CD4-positive, CD25-positive, alpha-beta regulatory T cell (primary cell): Measurements from ENCODE around the gene ABHD18. TPM values are rescaled to one million over a fixed set of nuclear protein-coding genes. Genes with fewer than 3 reads are reported as not detected.
"Not testable (repeated sequence)": the region's sequence is repeated elsewhere in the genome, so short reads cannot be mapped to it uniquely, and the experiment has no call there.

Source experiments
- ATAC-seq, 2 donors: fragments of 150-1000 bp; cut with Tn5 transposase; one replicate each; pipeline ENCODE4 v1.10.0; 2021; ENCODE audit warnings: low read depth in 2 of 2, moderate number of reproducible peaks in 2 of 2, moderate library complexity in 1 of 2
- DNase-seq, 3 donors: peaks; one replicate each; pipeline versions ENCODE4 v3.0.0 to v3.0.0-alpha.2; 2012 to 2022; ENCODE audit warnings: mixed read lengths in 1 of 3
- H3K27ac ChIP-seq: one replicate; pipeline ENCODE4 v1.7.0; 2013; ENCODE audit warnings: mild to moderate bottlenecking, low read length; ENCODE audit not compliant: insufficient read depth, poor library complexity, severe bottlenecking
- H3K27me3 ChIP-seq: one replicate; pipeline ENCODE4 v1.7.0; 2013; ENCODE audit warnings: low read length; ENCODE audit not compliant: control insufficient read depth, insufficient read depth
- H3K36me3 ChIP-seq: one replicate; pipeline ENCODE4 v1.7.0; 2013; ENCODE audit warnings: mild to moderate bottlenecking, low read length, moderate library complexity; ENCODE audit not compliant: control insufficient read depth, insufficient read depth
- H3K4me1 ChIP-seq: 2 replicates; pipeline ENCODE4 v1.7.0; 2013; ENCODE audit warnings: mild to moderate bottlenecking, low read length; ENCODE audit not compliant: insufficient read depth, control insufficient read depth, poor library complexity, severe bottlenecking
- H3K4me3 ChIP-seq: one replicate; pipeline ENCODE4 v1.7.0; 2013; ENCODE audit warnings: low read depth, mild to moderate bottlenecking, low read length, moderate library complexity
- H3K9me3 ChIP-seq, 2 experiments: 1 replicate in 1 of 2; 2 replicates in 1 of 2; pipeline ENCODE4 v1.7.0; 2013; ENCODE audit warnings: low read length in 2 of 2, mild to moderate bottlenecking in 1 of 2, moderate library complexity in 1 of 2; ENCODE audit not compliant: control insufficient read depth in 2 of 2
- H3K27ac Mint-ChIP-seq, 3 donors: one replicate each; pipeline ENCODE4 v1.8.0; 2020 to 2022; ENCODE audit warnings: mild to moderate bottlenecking in 3 of 3, mixed read lengths in 3 of 3, moderate library complexity in 2 of 3
- H3K27me3 Mint-ChIP-seq: one replicate; pipeline ENCODE4 v1.8.0; 2022; ENCODE audit warnings: mild to moderate bottlenecking, mixed read lengths
- H3K36me3 Mint-ChIP-seq: one replicate; pipeline ENCODE4 v1.8.0; 2020; ENCODE audit warnings: mixed read lengths
- H3K4me1 Mint-ChIP-seq, 4 donors: one replicate each; pipeline ENCODE4 v1.8.0; 2020 to 2022; ENCODE audit warnings: mixed read lengths in 4 of 4, mild to moderate bottlenecking in 1 of 4
- H3K4me3 Mint-ChIP-seq, 4 donors: one replicate each; pipeline ENCODE4 v1.8.0; 2020 to 2022; ENCODE audit warnings: mild to moderate bottlenecking in 4 of 4, mixed read lengths in 4 of 4, moderate library complexity in 3 of 4
- H3K9me3 Mint-ChIP-seq, 7 donors: one replicate each; pipeline ENCODE4 v1.8.0; 2020 to 2022; ENCODE audit warnings: mixed read lengths in 7 of 7, mild to moderate bottlenecking in 3 of 7, moderate library complexity in 2 of 7
- polyA plus RNA-seq, 4 donors: library from polyadenylated mRNA; unstranded; fragments of 300-500 nt; fragmentation: Illumina TruSeq; gene quantifications; one replicate each; pipeline ENCODE4 v1.2.3, GENCODE V29; 2021
- total RNA-seq: library from RNA; stranded (reverse); gene quantifications from one replicate; pipeline ENCODE4 v1.2.3, GENCODE V29; 2022

Gene ABHD18
- total and polyA plus RNA-seq, 5 donors from 2014 or later: 10.9 to 22.7 (median 12.7) TPM

GRCh38 chr4:127968586-127968985 lies 3.4 kb downstream of the ABHD18 start:
- H3K4me3 ChIP-seq: no peak overlapping the region
- no peak for ATAC-seq
- Mint-ChIP-seq H3K36me3 (peaks cover 3% of the 10 kb centered on the region), H3K27me3 (no peaks in the 10 kb centered on the region), H3K9me3 (no peaks in the 10 kb centered on the region), H3K4me1 (peaks cover 16 to 49% (median 28%) of the 10 kb centered on the region in 4 donors), H3K4me3 (peak overlapping the region in 1 of 4 donors; percentile 62), H3K27ac (peak overlapping the region; percentile 5 to 57 (median 20))
- H3K27me3 ChIP-seq: no peaks in the 10 kb centered on the region
- H3K4me1 ChIP-seq: peaks cover 22% of the 10 kb centered on the region
- no peak overlapping the region for H3K27ac ChIP-seq
- peaks cover 20% of the 10 kb centered on the region for H3K36me3 ChIP-seq
- peak in 1 of 3 donors; percentile 60 for DNase-seq
- H3K9me3 ChIP-seq: no peaks in the 10 kb centered on the region

GRCh38 chr4:127970925-127971324 lies 5.7 kb downstream of the ABHD18 start:
- H3K27ac ChIP-seq, H3K9me3 Mint-ChIP-seq, H3K9me3 ChIP-seq, H3K27ac Mint-ChIP-seq, H3K4me3 ChIP-seq, H3K27me3 Mint-ChIP-seq, DNase-seq, ATAC-seq, H3K4me3 Mint-ChIP-seq, H3K27me3 ChIP-seq: not testable (repeated sequence)
- peaks cover 21 to 46% (median 31%) of the 10 kb centered on the region in 4 donors for H3K4me1 Mint-ChIP-seq
- peaks cover 12% of the 10 kb centered on the region for H3K36me3 Mint-ChIP-seq
- H3K4me1 ChIP-seq: peaks cover 23% of the 10 kb centered on the region
- H3K36me3 ChIP-seq: peaks cover 23% of the 10 kb centered on the region

DNA sequence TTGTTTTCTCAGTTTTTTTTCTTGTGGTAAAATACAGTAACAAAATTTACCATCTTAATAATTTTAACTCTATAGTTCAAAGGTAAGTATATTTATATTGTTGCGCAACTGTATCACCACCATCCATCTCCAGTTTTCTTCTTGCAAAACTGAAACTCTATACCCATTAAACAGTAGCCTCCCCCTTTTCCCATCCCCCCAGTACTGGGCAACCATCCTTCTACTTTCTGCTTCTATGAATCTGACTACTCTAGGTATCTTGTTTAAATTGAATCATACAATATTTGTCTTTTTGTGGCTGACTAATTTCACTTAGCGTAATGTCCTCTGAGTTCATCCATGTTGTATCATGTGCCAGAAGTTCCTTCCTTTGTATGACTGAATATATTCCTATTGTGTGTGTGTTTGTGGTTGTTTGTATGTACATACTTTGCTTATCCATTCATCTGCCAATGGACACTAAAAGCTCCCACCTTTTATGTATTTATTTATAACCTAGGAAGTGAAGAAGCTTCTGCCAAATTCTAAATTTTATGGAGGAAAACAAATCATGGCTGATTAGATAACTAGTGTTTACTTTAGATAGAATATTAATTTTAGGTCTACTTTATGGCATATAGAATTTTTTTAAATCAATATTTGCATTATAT lies 10.0 kb downstream of the ABHD18 start:
- Histone ChIP-seq H3K27ac (no peak overlapping the region), H3K4me3 (no peak overlapping the region), H3K4me1 (peaks cover 3% of the 10 kb centered on the region), H3K36me3 (peaks cover 19% of the 10 kb centered on the region), H3K27me3 (no peaks in the 10 kb centered on the region), H3K9me3 (no peaks in the 10 kb centered on the region)
- peaks cover 10 to 26% (median 16%) of the 10 kb centered on the region in 4 donors for H3K4me1 Mint-ChIP-seq
- no peak overlapping the region for H3K27ac Mint-ChIP-seq
- DNase-seq (no peak), ATAC-seq (no peak)
- peaks cover 15% of the 10 kb centered on the region for H3K36me3 Mint-ChIP-seq
- H3K9me3 Mint-ChIP-seq: no peaks in the 10 kb centered on the region
- no peak overlapping the region for H3K4me3 Mint-ChIP-seq
- H3K27me3 Mint-ChIP-seq: no peaks in the 10 kb centered on the region

- H3K4me3 Mint-ChIP-seq: no peak overlapping the region
- Histone ChIP-seq H3K4me3 (no peak overlapping the region), H3K9me3 (no peaks in the 10 kb centered on the region), H3K27me3 (no peaks in the 10 kb centered on the region), H3K27ac (no peak overlapping the region), H3K4me1 (peaks cover 3% of the 10 kb centered on the region), H3K36me3 (no peaks in the 10 kb centered on the region)
- no peak for ATAC-seq
- H3K4me1 Mint-ChIP-seq: peaks cover 10 to 20% (median 13%) of the 10 kb centered on the region in 4 donors
- no peaks in the 10 kb centered on the region for H3K27me3 Mint-ChIP-seq
- no peak overlapping the region for H3K27ac Mint-ChIP-seq
- peaks cover 10% of the 10 kb centered on the region for H3K36me3 Mint-ChIP-seq
- DNase-seq: no peak
- no peaks in the 10 kb centered on the region for H3K9me3 Mint-ChIP-seq
Measured at GRCh38 chr4:127978930-127979329, 13.7 kb downstream of the ABHD18 start.

- H3K4me1 ChIP-seq: no peaks in the 10 kb centered on the region
- Mint-ChIP-seq H3K27me3 (no peaks in the 10 kb centered on the region), H3K9me3 (no peaks in the 10 kb centered on the region), H3K4me3 (no peak overlapping the region), H3K36me3 (peaks cover 17% of the 10 kb centered on the region), H3K4me1 (peaks cover 5 to 12% (median 8%) of the 10 kb centered on the region in 4 donors), H3K27ac (no peak overlapping the region)
- no peak overlapping the region for H3K27ac ChIP-seq
- no peaks in the 10 kb centered on the region for H3K9me3 ChIP-seq
- no peak overlapping the region for H3K4me3 ChIP-seq
- no peaks in the 10 kb centered on the region for H3K27me3 ChIP-seq
- DNase-seq: no peak
- ATAC-seq: no peak
- H3K36me3 ChIP-seq: peaks cover 27% of the 10 kb centered on the region
Measured at GRCh38 chr4:127982445-127982844, 17.2 kb downstream of the ABHD18 start.

DNA sequence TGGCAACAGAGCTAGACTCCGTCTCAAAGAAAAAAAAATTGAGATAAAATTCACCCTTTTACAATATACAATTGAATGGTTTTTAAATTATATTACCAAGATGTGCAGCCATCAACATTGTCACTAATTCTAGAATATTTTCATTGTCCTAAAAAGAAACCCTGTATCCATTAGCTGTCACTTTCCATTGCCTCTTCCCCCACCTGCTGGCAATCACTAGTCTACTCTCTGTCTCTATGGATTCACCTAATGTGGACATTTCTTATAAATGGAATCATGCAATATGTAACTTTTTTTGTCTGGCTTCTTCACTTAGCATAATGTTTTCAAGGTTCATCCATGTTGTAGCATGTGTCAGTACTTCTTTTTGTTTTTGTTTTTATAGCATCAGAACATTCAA lies 20.8 kb downstream of the ABHD18 start:
- H3K4me1 Mint-ChIP-seq: peaks cover 0 to 8% (median 4%) of the 10 kb centered on the region in 4 donors
- Histone ChIP-seq H3K27me3 (no peaks in the 10 kb centered on the region), H3K36me3 (peaks cover 34% of the 10 kb centered on the region), H3K4me1 (no peaks in the 10 kb centered on the region), H3K27ac (no peak overlapping the region), H3K9me3 (no peaks in the 10 kb centered on the region), H3K4me3 (no peak overlapping the region)
- no peaks in the 10 kb centered on the region for H3K27me3 Mint-ChIP-seq
- ATAC-seq: no peak
- peaks cover 29% of the 10 kb centered on the region for H3K36me3 Mint-ChIP-seq
- no peaks in the 10 kb centered on the region for H3K9me3 Mint-ChIP-seq
- H3K4me3 Mint-ChIP-seq: no peak overlapping the region
- no peak overlapping the region for H3K27ac Mint-ChIP-seq
- DNase-seq: peak in 1 of 3 donors; percentile 12

DNA sequence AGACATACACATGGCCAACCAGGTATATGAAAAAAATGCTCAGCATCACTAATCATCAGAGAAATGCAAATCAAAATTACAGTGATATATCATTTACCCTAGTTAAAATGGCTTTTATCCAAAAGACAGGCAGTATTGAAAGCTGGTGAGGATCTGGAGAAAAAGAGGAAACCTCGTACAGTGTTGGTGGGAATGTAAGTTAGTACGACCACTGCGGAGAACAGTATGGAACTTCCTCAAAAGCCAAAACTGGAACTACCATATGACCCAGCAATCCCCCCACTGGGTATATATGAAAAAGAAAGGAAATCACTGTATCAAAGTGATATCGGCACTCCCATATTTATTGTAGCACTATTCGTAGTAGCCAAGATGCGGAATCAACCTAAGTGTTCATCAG lies 23.4 kb downstream of the ABHD18 start:
- H3K27ac Mint-ChIP-seq: no peak overlapping the region
- peaks cover 37% of the 10 kb centered on the region for H3K36me3 ChIP-seq
- H3K4me1 ChIP-seq: no peaks in the 10 kb centered on the region
- H3K36me3 Mint-ChIP-seq: peaks cover 38% of the 10 kb centered on the region
- no peak overlapping the region for H3K4me3 Mint-ChIP-seq
- H3K9me3 Mint-ChIP-seq: no peaks in the 10 kb centered on the region
- no peaks in the 10 kb centered on the region for H3K9me3 ChIP-seq
- H3K4me1 Mint-ChIP-seq: peaks cover 0 to 12% (median 6%) of the 10 kb centered on the region in 4 donors
- H3K27ac ChIP-seq: no peak overlapping the region
- H3K27me3 Mint-ChIP-seq: no peaks in the 10 kb centered on the region
- no peak for DNase-seq
- ATAC-seq: no peak
- H3K4me3 ChIP-seq: no peak overlapping the region
- no peaks in the 10 kb centered on the region for H3K27me3 ChIP-seq

DNA sequence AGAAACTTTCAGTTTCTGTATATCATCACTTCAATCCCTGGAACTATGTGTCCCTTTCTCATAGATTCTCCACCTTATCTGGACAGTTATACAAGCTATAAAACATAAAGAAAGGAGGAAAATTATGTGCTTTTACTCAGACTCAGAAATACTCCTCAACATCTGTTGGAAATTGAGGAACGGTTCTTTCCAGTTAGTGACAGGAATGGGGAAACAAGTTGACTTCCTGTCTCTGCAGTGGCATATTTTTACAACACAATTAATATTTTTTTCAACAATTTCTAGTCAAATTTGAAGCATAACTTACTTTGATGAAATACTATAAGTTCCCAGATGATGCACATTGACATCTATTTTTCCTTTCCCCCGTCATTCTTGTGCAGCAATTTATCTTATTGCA lies 27.9 kb downstream of the ABHD18 start:
- H3K36me3 Mint-ChIP-seq: peaks cover 39% of the 10 kb centered on the region
- peaks cover 20% of the 10 kb centered on the region for H3K36me3 ChIP-seq
- peak overlapping the region in 1 of 3 donors; percentile 54 for H3K27ac Mint-ChIP-seq
- H3K9me3 Mint-ChIP-seq: peaks cover 0 to 8% (median 0%) of the 10 kb centered on the region in 7 donors
- H3K27me3 Mint-ChIP-seq: no peaks in the 10 kb centered on the region
- H3K27ac ChIP-seq: no peak overlapping the region
- no peak for ATAC-seq
- DNase-seq: no peak
- no peak overlapping the region for H3K4me3 ChIP-seq
- no peaks in the 10 kb centered on the region for H3K27me3 ChIP-seq
- H3K4me1 ChIP-seq: no peaks in the 10 kb centered on the region
- peaks cover 10 to 16% (median 14%) of the 10 kb centered on the region in 4 donors for H3K4me1 Mint-ChIP-seq
- peaks cover 0 to 2% of the 10 kb centered on the region in 2 experiments for H3K9me3 ChIP-seq
- H3K4me3 Mint-ChIP-seq: no peak overlapping the region
